Measurements from ENCODE around the gene SLC7A5.

GRCh38 chr16:87829622-87829980 is 39.7 kb downstream of the SLC7A5 start:
- TF ChIP-seq CTCF (conservative IDR thresholded peaks at IDR 0.05; ENCODE audit: low read length) (no peak), EZH2phosphoT487 (IDR thresholded peaks at IDR 0.05; ENCODE audit: borderline replicate concordance, low read depth, low read length) (no peak)
